HG03565 (cell line): ENCODE results near the gene KRTAP2-2.
"Not testable (repeated sequence)": the region's sequence is repeated elsewhere in the genome, so short reads cannot be mapped to it uniquely, and the experiment has no call there.

ENCODE experiments used
- ATAC-seq: cut with Tn5 transposase; IDR thresholded peaks from one replicate; pipeline ENCODE4 v1.9.1; 2021; ENCODE audit warnings: mild to moderate bottlenecking, moderate library complexity; ENCODE audit not compliant: unreplicated experiment

KRTAP2-2 gene

GRCh38 chr17:41055130-41055529 is at the start of gene KRTAP2-2:
KRTAP2-2 (minus strand) TSS chr17:41055230; CDS start chr17:41055211, 19 bp downstream.
- not testable (repeated sequence) for ATAC-seq

- ATAC-seq, result not testable (repeated sequence)
These were observed 49.5 kb upstream of the KRTAP2-2 start for GRCh38 chr17:41104386-41105038.

- no peak for ATAC-seq
These were observed 48.9 kb upstream of the KRTAP2-2 start for GRCh38 chr17:41103896-41104295.

GRCh38 chr17:41101586-41102259 is 46.7 kb upstream of the KRTAP2-2 start, which contains the start of gene KRTAP4-16:
KRTAP4-16 (minus strand) TSS chr17:41102209; CDS start chr17:41102209, 0 bp downstream.
- ATAC-seq, result no peak

GRCh38 chr17:41099682-41100480 is 44.9 kb upstream of the KRTAP2-2 start:
- not testable (repeated sequence) for ATAC-seq

- ATAC-seq, result no peak
These were observed 43.5 kb upstream of the KRTAP2-2 start for GRCh38 chr17:41098481-41098880.

- ATAC-seq, result no peak
These were observed 43.0 kb upstream of the KRTAP2-2 start, which contains the start of gene KRTAP4-8 for GRCh38 chr17:41098042-41098441. KRTAP4-8 (minus strand) TSS chr17:41098142; CDS start chr17:41098084, 58 bp downstream.

- no peak for ATAC-seq
These were observed 41.0 kb upstream of the KRTAP2-2 start for GRCh38 chr17:41096055-41096454.

GRCh38 chr17:41088760-41089352 is 33.8 kb upstream of the KRTAP2-2 start:
- not testable (repeated sequence) for ATAC-seq

GRCh38 chr17:41084100-41084856 is 29.2 kb upstream of the KRTAP2-2 start, which contains the start of gene KRTAP4-7:
KRTAP4-7 (plus strand) TSS chr17:41084150; CDS start chr17:41084207, 57 bp downstream.
- ATAC-seq, result not testable (repeated sequence)

GRCh38 chr17:41083427-41083826 is 28.4 kb upstream of the KRTAP2-2 start:
- not testable (repeated sequence) for ATAC-seq

- ATAC-seq, result no peak
These were observed 27.6 kb upstream of the KRTAP2-2 start for GRCh38 chr17:41082626-41083025.

- no peak for ATAC-seq
These were observed 21.8 kb upstream of the KRTAP2-2 start for GRCh38 chr17:41076788-41077187.

- ATAC-seq, result no peak
These were observed 18.6 kb upstream of the KRTAP2-2 start for GRCh38 chr17:41073676-41074075.

- ATAC-seq, result no peak
These were observed 16.8 kb upstream of the KRTAP2-2 start for GRCh38 chr17:41071606-41072360.

GRCh38 chr17:41069031-41069430 is 14.0 kb upstream of the KRTAP2-2 start:
- no peak for ATAC-seq

GRCh38 chr17:41067281-41067680 is 12.3 kb upstream of the KRTAP2-2 start:
- ATAC-seq, result no peak

GRCh38 chr17:41065829-41066624 is 11.0 kb upstream of the KRTAP2-2 start, which contains the start of gene KRTAP2-4:
KRTAP2-4 (minus strand) TSS chr17:41065879; CDS start chr17:41065845, 34 bp downstream.
- ATAC-seq, result no peak
